Measurements from ENCODE around the gene FAM222A.
"Not testable (repeated sequence)": the region's sequence is repeated elsewhere in the genome, so short reads cannot be mapped to it uniquely, and the experiment has no call there.

- TF ChIP-seq EZH2 (IDR thresholded peaks at IDR 0.05); POLR2AphosphoS5 (IDR thresholded peaks at IDR 0.05; ENCODE audit: borderline replicate concordance, low read depth, low read length); FOXP2 (optimal IDR thresholded peaks at IDR 0.05; ENCODE audit: control extremely low read depth, extremely low read length, insufficient read depth): not testable (repeated sequence)
These were observed 19.0 kb upstream of the FAM222A start for GRCh38 chr12:109694629-109695028.
